ENCODE data around the gene JMY. TPM values are rescaled to one million over a fixed set of nuclear protein-coding genes. Genes with fewer than 3 reads are reported as not detected.

JMY gene
- total RNA-seq, 1 donor, result 30.8 TPM

GRCh38 chr5:79285833-79286232 is 49.9 kb downstream of the JMY start:
- H3K36me3 ChIP-seq (ENCODE audit: insufficient read depth, low read length), result no peaks in the 10 kb centered on the region
- no peak overlapping the region for H2AFZ ChIP-seq (ENCODE audit: low read length)
- H3K27ac ChIP-seq (ENCODE audit: low read depth, low read length), result no peak overlapping the region
- no peak overlapping the region for H3K4me2 ChIP-seq (ENCODE audit: insufficient read depth, low read length)
- no peaks in the 10 kb centered on the region for H3K9me3 ChIP-seq (ENCODE audit: low read depth, low read length)
- peaks cover 4% of the 10 kb centered on the region for H4K20me1 ChIP-seq (ENCODE audit: insufficient read depth, low read length)
- H3K4me3 ChIP-seq (ENCODE audit: insufficient read depth, low read length), result no peak overlapping the region
- DNase-seq (ENCODE audit: insufficient read length, low spot score, missing footprints), result no peak
- no peak for TF ChIP-seq CTCF (IDR thresholded peaks at IDR 0.05; ENCODE audit: extremely low read depth, low read depth, low read length)
- H3K27me3 ChIP-seq (ENCODE audit: insufficient read depth, low read length), result no peaks in the 10 kb centered on the region
- H3K4me1 ChIP-seq (ENCODE audit: insufficient read depth, low read length), result no peaks in the 10 kb centered on the region
- H3K79me2 ChIP-seq (ENCODE audit: insufficient read depth, low read length), result no peaks in the 10 kb centered on the region

- no peak overlapping the region for H3K4me3 ChIP-seq (ENCODE audit: insufficient read depth, low read length)
- H3K9me3 ChIP-seq (ENCODE audit: low read depth, low read length), result no peaks in the 10 kb centered on the region
- no peaks in the 10 kb centered on the region for H3K79me2 ChIP-seq (ENCODE audit: insufficient read depth, low read length)
- no peak for DNase-seq (ENCODE audit: insufficient read length, low spot score, missing footprints)
- no peak overlapping the region for H3K27ac ChIP-seq (ENCODE audit: low read depth, low read length)
- no peaks in the 10 kb centered on the region for H3K36me3 ChIP-seq (ENCODE audit: insufficient read depth, low read length)
- H3K4me1 ChIP-seq (ENCODE audit: insufficient read depth, low read length), result no peaks in the 10 kb centered on the region
- H4K20me1 ChIP-seq (ENCODE audit: insufficient read depth, low read length), result peaks cover 4% of the 10 kb centered on the region
- H3K4me2 ChIP-seq (ENCODE audit: insufficient read depth, low read length), result no peak overlapping the region
- no peak overlapping the region for H2AFZ ChIP-seq (ENCODE audit: low read length)
- no peaks in the 10 kb centered on the region for H3K27me3 ChIP-seq (ENCODE audit: insufficient read depth, low read length)
- TF ChIP-seq CTCF (IDR thresholded peaks at IDR 0.05; ENCODE audit: extremely low read depth, low read depth, low read length), result no peak
These were observed 51.4 kb downstream of the JMY start for GRCh38 chr5:79287380-79287779.

- Histone ChIP-seq H3K79me2 (ENCODE audit: insufficient read depth, low read length) (no peaks in the 10 kb centered on the region), H3K36me3 (ENCODE audit: insufficient read depth, low read length) (no peaks in the 10 kb centered on the region), H3K27ac (ENCODE audit: low read depth, low read length) (no peak overlapping the region), H3K4me2 (ENCODE audit: insufficient read depth, low read length) (no peak overlapping the region), H3K4me1 (ENCODE audit: insufficient read depth, low read length) (no peaks in the 10 kb centered on the region), H3K9me3 (ENCODE audit: low read depth, low read length) (no peaks in the 10 kb centered on the region), H2AFZ (ENCODE audit: low read length) (no peak overlapping the region), H3K4me3 (ENCODE audit: insufficient read depth, low read length) (no peak overlapping the region), H3K27me3 (ENCODE audit: insufficient read depth, low read length) (no peaks in the 10 kb centered on the region), H4K20me1 (ENCODE audit: insufficient read depth, low read length) (peaks cover 4% of the 10 kb centered on the region)
- DNase-seq (ENCODE audit: insufficient read length, low spot score, missing footprints), result no peak
- no peak for TF ChIP-seq CTCF (IDR thresholded peaks at IDR 0.05; ENCODE audit: extremely low read depth, low read depth, low read length)
These were observed 52.0 kb downstream of the JMY start for GRCh38 chr5:79287907-79288306.

GRCh38 chr5:79295029-79295428 is 59.1 kb downstream of the JMY start:
- Histone ChIP-seq H3K4me2 (ENCODE audit: insufficient read depth, low read length) (no peak overlapping the region), H3K36me3 (ENCODE audit: insufficient read depth, low read length) (no peaks in the 10 kb centered on the region), H3K4me3 (ENCODE audit: insufficient read depth, low read length) (no peak overlapping the region), H3K79me2 (ENCODE audit: insufficient read depth, low read length) (no peaks in the 10 kb centered on the region), H2AFZ (ENCODE audit: low read length) (no peak overlapping the region), H4K20me1 (ENCODE audit: insufficient read depth, low read length) (no peaks in the 10 kb centered on the region), H3K9me3 (ENCODE audit: low read depth, low read length) (no peaks in the 10 kb centered on the region), H3K27me3 (ENCODE audit: insufficient read depth, low read length) (no peaks in the 10 kb centered on the region), H3K4me1 (ENCODE audit: insufficient read depth, low read length) (no peaks in the 10 kb centered on the region), H3K27ac (ENCODE audit: low read depth, low read length) (no peak overlapping the region)
- DNase-seq (ENCODE audit: insufficient read length, low spot score, missing footprints), result no peak
- TF ChIP-seq CTCF (IDR thresholded peaks at IDR 0.05; ENCODE audit: extremely low read depth, low read depth, low read length), result no peak
